IgD-negative memory B cell (primary cell): ENCODE results near the gene SLC39A11. TPM values are rescaled to one million over a fixed set of nuclear protein-coding genes. Genes with fewer than 3 reads are reported as not detected.

Source experiments
- H3K27ac Mint-ChIP-seq, 3 donors: one replicate each; pipeline ENCODE4 v1.8.0; 2020 to 2022; ENCODE audit warnings: mild to moderate bottlenecking in 3 of 3, mixed read lengths in 3 of 3, moderate library complexity in 1 of 3
- H3K27me3 Mint-ChIP-seq: one replicate; pipeline ENCODE4 v1.8.0; 2021; ENCODE audit warnings: mixed read lengths
- H3K36me3 Mint-ChIP-seq: one replicate; pipeline ENCODE4 v1.8.0; 2020; ENCODE audit warnings: mild to moderate bottlenecking, mixed read lengths
- H3K4me1 Mint-ChIP-seq, 3 donors: one replicate each; pipeline ENCODE4 v1.8.0; 2020 to 2022; ENCODE audit warnings: mixed read lengths in 3 of 3, mild to moderate bottlenecking in 1 of 3
- H3K4me3 Mint-ChIP-seq, 4 donors: one replicate each; pipeline ENCODE4 v1.8.0; 2020 to 2022; ENCODE audit warnings: mild to moderate bottlenecking in 4 of 4, mixed read lengths in 4 of 4, moderate library complexity in 3 of 4
- H3K9me3 Mint-ChIP-seq, 3 donors: one replicate each; pipeline ENCODE4 v1.8.0; 2020 to 2021; ENCODE audit warnings: mixed read lengths in 3 of 3, mild to moderate bottlenecking in 1 of 3
- polyA plus RNA-seq: library from polyadenylated mRNA; unstranded; fragments of 300-500 nt; fragmentation: Illumina TruSeq; gene quantifications from one replicate; pipeline ENCODE4 v1.2.3, GENCODE V29; 2021

Gene SLC39A11
- polyA plus RNA-seq, 1 donor from 2014 or later: 13.7 TPM

GRCh38 chr17:72599891-72600290 is 492.6 kb downstream of the SLC39A11 start:
- H3K4me3 Mint-ChIP-seq: no peak overlapping the region
- peaks cover 0 to 2% (median 0%) of the 10 kb centered on the region in 3 donors for H3K9me3 Mint-ChIP-seq
- no peaks in the 10 kb centered on the region for H3K36me3 Mint-ChIP-seq
- no peak overlapping the region for H3K27ac Mint-ChIP-seq
- H3K27me3 Mint-ChIP-seq: peaks cover 24% of the 10 kb centered on the region
- no peaks in the 10 kb centered on the region for H3K4me1 Mint-ChIP-seq

DNA sequence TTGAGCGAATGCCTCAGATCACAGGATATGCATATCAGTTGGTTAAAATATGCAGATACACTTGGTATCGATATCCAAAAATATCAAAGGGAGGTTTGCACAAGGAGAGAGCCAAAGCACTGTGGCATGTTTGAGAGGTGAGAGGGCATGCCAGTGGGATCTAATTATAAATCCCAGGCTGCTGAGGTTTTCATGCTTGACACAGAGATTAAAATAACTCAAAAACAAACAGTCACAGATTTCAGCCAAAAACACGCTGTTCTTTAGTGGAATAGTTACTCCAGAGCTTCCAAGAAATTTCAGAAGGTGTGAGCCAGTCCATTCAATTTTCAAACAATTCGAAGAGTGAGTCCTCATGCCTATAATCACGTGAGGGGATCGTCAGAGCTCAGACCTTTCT is 493.8 kb downstream of the SLC39A11 start:
- peaks cover 0 to 2% (median 0%) of the 10 kb centered on the region in 3 donors for H3K9me3 Mint-ChIP-seq
- H3K36me3 Mint-ChIP-seq: no peaks in the 10 kb centered on the region
- H3K27ac Mint-ChIP-seq: no peak overlapping the region
- no peak overlapping the region for H3K4me3 Mint-ChIP-seq
- H3K4me1 Mint-ChIP-seq: no peaks in the 10 kb centered on the region
- peaks cover 24% of the 10 kb centered on the region for H3K27me3 Mint-ChIP-seq

- Mint-ChIP-seq H3K4me3 (no peak overlapping the region), H3K27ac (no peak overlapping the region), H3K36me3 (no peaks in the 10 kb centered on the region), H3K4me1 (peaks cover 0 to 2% (median 0%) of the 10 kb centered on the region in 3 donors), H3K27me3 (peaks cover 29% of the 10 kb centered on the region), H3K9me3 (peaks cover 0 to 2% (median 0%) of the 10 kb centered on the region in 3 donors)
Measured at GRCh38 chr17:72597354-72598087, 495.0 kb downstream of the SLC39A11 start.

Other genes with a start within 250 kb of the SLC39A11 start
- gene SSTR2, start 72.3 kb upstream of the SLC39A11 start, polyA plus RNA-seq: not detected
- 24.3 TPM for gene COG1, start 100.4 kb upstream of the SLC39A11 start, polyA plus RNA-seq
- not detected for gene CPSF4L, start 169.2 kb upstream of the SLC39A11 start, polyA plus RNA-seq
- 0.39 TPM for gene CDC42EP4, start 219.3 kb upstream of the SLC39A11 start, polyA plus RNA-seq